B cell (primary cell): ENCODE data around the gene SFSWAP. TPM values are rescaled to one million over a fixed set of nuclear protein-coding genes. Genes with fewer than 3 reads are reported as not detected.

Experiments used
- ATAC-seq: fragments of 200-7000 bp; cut with Tn5 transposase; one replicate; pipeline ENCODE4 v1.10.0; 2021; ENCODE audit warnings: low read depth, mild to moderate bottlenecking, moderate number of reproducible peaks, moderate library complexity
- CTCF ChIA-PET: fragments of 350-600 bp; sonication (Branson Sonifier 250); formaldehyde crosslinking; loops from one replicate; lab custom pipeline; 2021; ENCODE audit warnings: antibody characterized with exemption, inconsistent platforms; lab: Charles Lee
- POLR2A ChIA-PET: fragments of 350-600 bp; sonication (Branson Sonifier 250); formaldehyde crosslinking; loops from one replicate; lab custom pipeline; 2021; ENCODE audit warnings: antibody characterized with exemption; lab: Charles Lee
- DNase-seq: peaks from one replicate; pipeline ENCODE4 v3.0.0; 2013
- H2AFZ ChIP-seq: 2 replicates; pipeline ENCODE4 v1.6.1; 2012; ENCODE audit warnings: mild to moderate bottlenecking, low read depth, low read length; ENCODE audit not compliant: insufficient read depth, poor library complexity, severe bottlenecking
- H3K27ac ChIP-seq, 2 donors: 1 replicate in 1 of 2; 2 replicates in 1 of 2; pipeline ENCODE4 v1.5.1; 2012 to 2013; ENCODE audit warnings: low read length in 2 of 2, mild to moderate bottlenecking in 2 of 2, moderate library complexity in 1 of 2
- H3K27me3 ChIP-seq, 4 experiments: fragments of 200-600 bp in 1 of 4; sonication (generic) in 1 of 4; replicated peaks in 1 of 4; 1 replicate in 2 of 4; 2 replicates in 2 of 4; pipeline versions ENCODE4 v1.6.1 to v1.7.0; 2013 to 2016; ENCODE audit warnings: low read length in 3 of 4, mild to moderate bottlenecking in 2 of 4, mixed read lengths in 1 of 4, moderate library complexity in 1 of 4; ENCODE audit not compliant: insufficient read depth in 4 of 4, control insufficient read depth in 3 of 4; ENCODE audit errors: control extremely low read depth in 1 of 4
- H3K36me3 ChIP-seq, 2 experiments: replicated peaks in 1 of 2; 1 replicate in 1 of 2; 2 replicates in 1 of 2; pipeline versions ENCODE4 v1.6.1 to v1.7.1; 2013; ENCODE audit warnings: low read length in 1 of 2; ENCODE audit not compliant: insufficient read depth in 2 of 2, control insufficient read depth in 1 of 2; ENCODE audit errors: control extremely low read depth in 1 of 2, extremely low read depth in 1 of 2
- H3K4me1 ChIP-seq, 2 donors: fragments of 200-600 bp in 1 of 2; sonication (generic) in 1 of 2; 1 replicate in 1 of 2; 2 replicates in 1 of 2; pipeline versions ENCODE4 v1.5.1 to v1.6.1; 2013 to 2017; ENCODE audit warnings: low read length in 2 of 2; ENCODE audit not compliant: control insufficient read depth in 2 of 2, insufficient read depth in 2 of 2
- H3K4me2 ChIP-seq: replicated peaks from 2 replicates; pipeline ENCODE3; 2012; ENCODE audit warnings: mild to moderate bottlenecking, low read depth, low read length; ENCODE audit not compliant: poor library complexity, severe bottlenecking
- H3K4me3 ChIP-seq, 5 experiments: fragments of 200-600 bp in 1 of 5; sonication (generic) in 1 of 5; 1 replicate in 3 of 5; 2 replicates in 2 of 5; pipeline versions ENCODE4 v1.5.1 to v1.7.0; 2011 to 2016; ENCODE audit warnings: low read length in 4 of 5, mild to moderate bottlenecking in 4 of 5, low read depth in 2 of 5, control low read depth in 1 of 5, moderate library complexity in 1 of 5; ENCODE audit not compliant: insufficient read depth in 1 of 5; ENCODE audit errors: control extremely low read depth in 1 of 5, extremely low read depth in 1 of 5
- H3K79me2 ChIP-seq: fragments of 200-600 bp; sonication (generic); one replicate; pipeline ENCODE4 v1.6.0; 2016; ENCODE audit warnings: low read length; ENCODE audit not compliant: control insufficient read depth, insufficient read depth
- H3K9ac ChIP-seq: fragments of 200-600 bp; sonication (generic); 2 replicates; pipeline ENCODE4 v1.6.1; 2017; ENCODE audit warnings: mild to moderate bottlenecking, low read length, moderate library complexity
- H3K9me3 ChIP-seq, 3 donors: one replicate each; pipeline versions ENCODE4 v1.6.1 to v1.7.1; 2013; ENCODE audit warnings: low read length in 2 of 3; ENCODE audit not compliant: control insufficient read depth in 2 of 3, insufficient read depth in 1 of 3; ENCODE audit errors: control extremely low read depth in 1 of 3
- H4K20me1 ChIP-seq: 2 replicates; pipeline ENCODE4 v1.6.0; 2012; ENCODE audit warnings: mild to moderate bottlenecking, low read length; ENCODE audit not compliant: insufficient read depth, control insufficient read depth, poor library complexity, severe bottlenecking
- H3K27ac Mint-ChIP-seq: one replicate; pipeline ENCODE4 v1.8.0; 2021; ENCODE audit warnings: mixed read lengths
- H3K27me3 Mint-ChIP-seq: one replicate; pipeline ENCODE4 v1.8.0; 2021; ENCODE audit warnings: mixed read lengths
- H3K4me1 Mint-ChIP-seq: one replicate; pipeline ENCODE4 v1.8.0; 2021; ENCODE audit warnings: mixed read lengths
- H3K4me3 Mint-ChIP-seq: one replicate; pipeline ENCODE4 v1.8.0; 2021; ENCODE audit warnings: mixed read lengths
- H3K9me3 Mint-ChIP-seq: one replicate; pipeline ENCODE4 v1.8.0; 2022; ENCODE audit warnings: mixed read lengths; ENCODE audit not compliant: insufficient read depth
- CTCF ChIP-seq: fragments of 200-600 bp; IDR thresholded peaks from one replicate; pipeline ENCODE4 v1.8.0; 2022; ENCODE audit warnings: antibody characterized with exemption, mild to moderate bottlenecking
- EZH2 ChIP-seq: IDR thresholded peaks from 2 replicates; pipeline ENCODE4 v1.6.1; 2012; ENCODE audit warnings: borderline replicate concordance, low read depth, mild to moderate bottlenecking, moderate library complexity, low read length; ENCODE audit not compliant: insufficient read depth, poor library complexity, severe bottlenecking
- WGBS: methylation state at CpG from one replicate; pipeline ENCODE4 v1.1.5; 2013; ENCODE audit warnings: missing lambda C conversion rate; ENCODE audit not compliant: insufficient coverage; 5-methylcytosine and 5-hydroxymethylcytosine counted together
- intact Hi-C: fragments of 100-400 bp; cut with micrococcal nuclease; formaldehyde crosslinking; loops from one replicate; pipeline ENCODE4 v1.10.0; 2022
- polyA plus RNA-seq: library from polyadenylated mRNA; depleted of rRNA; stranded (reverse); fragments of >200 nt; gene quantifications from 2 replicates; pipeline ENCODE4 v1.2.3, GENCODE V29; 2012
- total RNA-seq, 2 donors: library from RNA; stranded (reverse); fragments of 120-200 nt in 1 of 2; gene quantifications; 1 replicate in 1 of 2; 2 replicates in 1 of 2; pipeline versions ENCODE4 v1.2.3 to v1.2.4, GENCODE V29; 2013 to 2022

Gene SFSWAP
- total and polyA plus RNA-seq, 2 donors (not counting 1 experiment from before 2014, with no cell fraction given) = 69.3 to 122 TPM

- Histone ChIP-seq H3K27me3 (no peaks in the 10 kb centered on the region), H2AFZ (no peak overlapping the region), H3K9ac (no peak overlapping the region), H3K36me3 (peaks cover 0 to 28% of the 10 kb centered on the region in 2 experiments), H3K4me2 (no peak overlapping the region), H3K9me3 (no peaks in the 10 kb centered on the region), H3K4me1 (no peaks in the 10 kb centered on the region), H4K20me1 (no peaks in the 10 kb centered on the region), H3K79me2 (no peaks in the 10 kb centered on the region), H3K4me3 (no peak overlapping the region), H3K27ac (no peak overlapping the region)
- Mint-ChIP-seq H3K4me3 (no peak overlapping the region), H3K4me1 (no peaks in the 10 kb centered on the region), H3K27me3 (no peaks in the 10 kb centered on the region), H3K27ac (no peak overlapping the region), H3K9me3 (no peaks in the 10 kb centered on the region)
- intact Hi-C loops = no loop called here
- no peak for TF ChIP-seq CTCF
- TF ChIP-seq EZH2 = no peak
- DNase-seq = no peak
- no peak for ATAC-seq
- 92% methylated on average over 29 of the region's 29 CpGs for WGBS
- POLR2A ChIA-PET = no interaction called here
- CTCF ChIA-PET = no interaction called here
Observed at GRCh38 chr12:131845121-131845520, 134.2 kb downstream of the SFSWAP start.

GRCh38 chr12:131847456-131847855 lies 136.6 kb downstream of the SFSWAP start:
- H3K27me3 Mint-ChIP-seq = no peaks in the 10 kb centered on the region
- Histone ChIP-seq H3K27me3 (no peaks in the 10 kb centered on the region), H3K27ac (no peak overlapping the region), H3K4me2 (no peak overlapping the region), H4K20me1 (no peaks in the 10 kb centered on the region), H3K9me3 (no peaks in the 10 kb centered on the region), H3K79me2 (no peaks in the 10 kb centered on the region), H3K4me1 (peaks cover 3 to 5% of the 10 kb centered on the region in 2 donors), H3K36me3 (peaks cover 0 to 14% of the 10 kb centered on the region in 2 experiments), H3K9ac (no peak overlapping the region), H2AFZ (no peak overlapping the region), H3K4me3 (no peak overlapping the region)
- POLR2A ChIA-PET = no interaction called here
- no peak overlapping the region for H3K27ac Mint-ChIP-seq
- CTCF ChIA-PET = no interaction called here
- no peaks in the 10 kb centered on the region for H3K9me3 Mint-ChIP-seq
- DNase-seq = no peak
- TF ChIP-seq CTCF (no peak), EZH2 (no peak)
- no peak for ATAC-seq
- no peak overlapping the region for H3K4me3 Mint-ChIP-seq
- intact Hi-C loops = no loop called here
- peaks cover 7% of the 10 kb centered on the region for H3K4me1 Mint-ChIP-seq
- 88% methylated on average over 8 of the region's 10 CpGs for WGBS
